OCI-LY7 (cell line): ENCODE data around the gene ADRA2B.

Experiments
- CTCF ChIP-seq: fragments of 200-600 bp; sonication (generic); conservative IDR thresholded peaks from 2 replicates; pipeline ENCODE4 v1.5.1; 2014; ENCODE audit warnings: mild to moderate bottlenecking, antibody characterized with exemption, low read length, moderate library complexity, mixed read lengths
- EZH2phosphoT487 ChIP-seq: fragments of 200-600 bp; sonication (generic); IDR thresholded peaks from 2 replicates; pipeline ENCODE4 v1.6.1; 2018; ENCODE audit warnings: low read depth, borderline replicate concordance, mild to moderate bottlenecking, mixed run types, antibody characterized with exemption, low read length, moderate library complexity, mixed read lengths

- TF ChIP-seq CTCF (no peak), EZH2phosphoT487 (no peak)
Measured at GRCh38 chr2:96075199-96075771, 41.1 kb downstream of the ADRA2B start.
